OCI-LY3 (cell line): ENCODE results near the gene SCGB1A1.

Experiments
- H2AFZ ChIP-seq: fragments of 200-600, 300-600 bp; shearing (Covaris generic); 2 replicates; pipeline ENCODE4 v1.6.0; 2014; ENCODE audit warnings: antibody characterized with exemption, low read depth, low read length
- H3K27ac ChIP-seq: fragments of 200-600, 300-600 bp; sonication (generic); 2 replicates; pipeline ENCODE4 v1.5.1; 2014; ENCODE audit warnings: mild to moderate bottlenecking, low read length, moderate library complexity, mixed read lengths
- H3K27me3 ChIP-seq: fragments of 200-600, 300-600 bp; sonication (generic); 2 replicates; pipeline ENCODE4 v1.6.1; 2014; ENCODE audit warnings: low read depth, low read length, mixed read lengths
- H3K36me3 ChIP-seq: fragments of 200-600, 300-600 bp; sonication (generic); replicated peaks from 2 replicates; pipeline ENCODE3; 2014; ENCODE audit warnings: low read depth, low read length, mixed read lengths
- H3K4me1 ChIP-seq: fragments of 300-600, 200-600 bp; sonication (generic); 2 replicates; pipeline ENCODE4 v1.6.1; 2014; ENCODE audit warnings: low read length, mixed read lengths
- H3K4me2 ChIP-seq: fragments of 200-600, 300-600 bp; sonication (generic); 2 replicates; pipeline ENCODE4 v1.6.1; 2014; ENCODE audit warnings: low read length, mixed read lengths
- H3K4me3 ChIP-seq: fragments of 300-600, 200-600 bp; sonication (generic); 2 replicates; pipeline ENCODE4 v1.5.1; 2014; ENCODE audit warnings: antibody characterized with exemption, mild to moderate bottlenecking, low read length, moderate library complexity
- H3K79me2 ChIP-seq: fragments of 300-600, 200-600 bp; shearing (Covaris generic); 2 replicates; pipeline ENCODE4 v1.6.1; 2014; ENCODE audit warnings: mild to moderate bottlenecking, low read length, mixed read lengths
- H3K9ac ChIP-seq: fragments of 300-600, 200-600 bp; shearing (Covaris generic); 2 replicates; pipeline ENCODE4 v1.6.0; 2014; ENCODE audit warnings: mild to moderate bottlenecking, low read length, moderate library complexity
- H3K9me3 ChIP-seq: fragments of 200-600, 300-600 bp; shearing (Covaris generic); 2 replicates; pipeline ENCODE4 v1.6.1; 2014; ENCODE audit warnings: low read length, mixed read lengths; ENCODE audit not compliant: insufficient read depth
- H4K20me1 ChIP-seq: fragments of 200-600, 300-600 bp; sonication (generic); 2 replicates; pipeline ENCODE4 v1.6.1; 2016; ENCODE audit warnings: low read length, mixed read lengths; ENCODE audit not compliant: insufficient read depth
- EZH2phosphoT487 ChIP-seq: fragments of 200-600 bp; shearing (Covaris generic); IDR thresholded peaks from 2 replicates; pipeline ENCODE4 v1.6.1; 2018; ENCODE audit warnings: antibody characterized with exemption, mixed run types, low read depth
- TF ChIP-seq, protein P1 (sequence below): fragments of 200-600, 300-600 bp; sonication (generic); IDR thresholded peaks from 2 replicates; pipeline ENCODE4 v1.5.1; 2014; ENCODE audit warnings: antibody characterized with exemption, low read length, low read depth

Gene SCGB1A1

DNA sequence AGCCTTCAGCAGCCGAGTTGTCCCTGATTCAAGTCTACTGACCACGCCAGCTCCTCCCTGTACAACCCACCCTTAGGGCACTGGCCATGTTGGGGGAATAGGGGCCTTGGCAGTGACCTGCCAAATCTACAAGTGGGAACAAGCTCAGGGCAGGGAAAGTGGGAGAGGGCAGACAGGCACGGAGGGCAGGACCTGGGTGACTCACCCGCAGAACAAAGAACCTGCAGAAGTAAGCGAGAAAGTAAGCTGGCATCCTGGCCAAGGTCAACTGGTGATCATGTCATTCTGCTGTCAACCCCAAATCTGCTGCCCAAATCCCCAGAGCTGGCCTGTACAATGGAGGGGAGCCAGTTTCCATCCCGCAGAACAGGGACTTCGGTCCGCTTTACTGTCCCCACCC, 7.9 kb upstream of the SCGB1A1 start:
- H2AFZ ChIP-seq: no peak overlapping the region
- no peaks in the 10 kb centered on the region for H3K9me3 ChIP-seq
- no peaks in the 10 kb centered on the region for H3K79me2 ChIP-seq
- H4K20me1 ChIP-seq: no peaks in the 10 kb centered on the region
- no peaks in the 10 kb centered on the region for H3K36me3 ChIP-seq
- H3K4me1 ChIP-seq: peaks cover 4% of the 10 kb centered on the region
- H3K27me3 ChIP-seq: peaks cover 2% of the 10 kb centered on the region
- H3K4me2 ChIP-seq: no peak overlapping the region
- TF ChIP-seq EZH2phosphoT487: no peak
- TF ChIP-seq, protein P1, sequence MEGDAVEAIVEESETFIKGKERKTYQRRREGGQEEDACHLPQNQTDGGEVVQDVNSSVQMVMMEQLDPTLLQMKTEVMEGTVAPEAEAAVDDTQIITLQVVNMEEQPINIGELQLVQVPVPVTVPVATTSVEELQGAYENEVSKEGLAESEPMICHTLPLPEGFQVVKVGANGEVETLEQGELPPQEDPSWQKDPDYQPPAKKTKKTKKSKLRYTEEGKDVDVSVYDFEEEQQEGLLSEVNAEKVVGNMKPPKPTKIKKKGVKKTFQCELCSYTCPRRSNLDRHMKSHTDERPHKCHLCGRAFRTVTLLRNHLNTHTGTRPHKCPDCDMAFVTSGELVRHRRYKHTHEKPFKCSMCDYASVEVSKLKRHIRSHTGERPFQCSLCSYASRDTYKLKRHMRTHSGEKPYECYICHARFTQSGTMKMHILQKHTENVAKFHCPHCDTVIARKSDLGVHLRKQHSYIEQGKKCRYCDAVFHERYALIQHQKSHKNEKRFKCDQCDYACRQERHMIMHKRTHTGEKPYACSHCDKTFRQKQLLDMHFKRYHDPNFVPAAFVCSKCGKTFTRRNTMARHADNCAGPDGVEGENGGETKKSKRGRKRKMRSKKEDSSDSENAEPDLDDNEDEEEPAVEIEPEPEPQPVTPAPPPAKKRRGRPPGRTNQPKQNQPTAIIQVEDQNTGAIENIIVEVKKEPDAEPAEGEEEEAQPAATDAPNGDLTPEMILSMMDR: no peak
- no peak overlapping the region for H3K27ac ChIP-seq
- H3K4me3 ChIP-seq: no peak overlapping the region
- H3K9ac ChIP-seq: no peak overlapping the region

DNA sequence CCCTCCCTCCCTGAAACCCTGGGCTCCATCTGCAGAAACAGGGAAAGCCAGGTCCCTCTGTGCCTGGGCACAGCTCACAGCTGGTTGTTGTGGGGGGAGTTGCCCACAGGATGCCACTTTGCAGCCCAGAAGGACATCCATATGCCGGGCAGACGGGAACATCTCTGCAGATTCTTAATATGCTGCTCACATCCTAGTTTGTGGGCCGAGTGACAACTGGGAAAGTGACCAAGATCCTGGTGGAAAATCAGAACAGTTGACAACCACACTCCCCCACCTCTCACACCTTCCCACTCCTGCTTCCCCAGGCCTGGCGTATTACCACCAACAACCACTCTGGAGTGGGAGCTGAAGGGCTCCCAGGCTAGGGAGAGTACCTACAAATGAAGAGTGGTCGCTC, 7.3 kb upstream of the SCGB1A1 start:
- TF ChIP-seq, protein P1: no peak
- no peak for TF ChIP-seq EZH2phosphoT487
- H3K79me2 ChIP-seq: no peaks in the 10 kb centered on the region
- no peak overlapping the region for H3K4me3 ChIP-seq
- 0 out of 2 replicates have a peak, but pooled peaks cover 2% of the 10 kb centered on the region for H3K27me3 ChIP-seq
- H3K36me3 ChIP-seq: no peaks in the 10 kb centered on the region
- no peak overlapping the region for H3K9ac ChIP-seq
- no peak overlapping the region for H2AFZ ChIP-seq
- no peaks in the 10 kb centered on the region for H4K20me1 ChIP-seq
- H3K27ac ChIP-seq: no peak overlapping the region
- H3K4me1 ChIP-seq: peaks cover 4% of the 10 kb centered on the region
- H3K9me3 ChIP-seq: no peaks in the 10 kb centered on the region
- no peak overlapping the region for H3K4me2 ChIP-seq

DNA sequence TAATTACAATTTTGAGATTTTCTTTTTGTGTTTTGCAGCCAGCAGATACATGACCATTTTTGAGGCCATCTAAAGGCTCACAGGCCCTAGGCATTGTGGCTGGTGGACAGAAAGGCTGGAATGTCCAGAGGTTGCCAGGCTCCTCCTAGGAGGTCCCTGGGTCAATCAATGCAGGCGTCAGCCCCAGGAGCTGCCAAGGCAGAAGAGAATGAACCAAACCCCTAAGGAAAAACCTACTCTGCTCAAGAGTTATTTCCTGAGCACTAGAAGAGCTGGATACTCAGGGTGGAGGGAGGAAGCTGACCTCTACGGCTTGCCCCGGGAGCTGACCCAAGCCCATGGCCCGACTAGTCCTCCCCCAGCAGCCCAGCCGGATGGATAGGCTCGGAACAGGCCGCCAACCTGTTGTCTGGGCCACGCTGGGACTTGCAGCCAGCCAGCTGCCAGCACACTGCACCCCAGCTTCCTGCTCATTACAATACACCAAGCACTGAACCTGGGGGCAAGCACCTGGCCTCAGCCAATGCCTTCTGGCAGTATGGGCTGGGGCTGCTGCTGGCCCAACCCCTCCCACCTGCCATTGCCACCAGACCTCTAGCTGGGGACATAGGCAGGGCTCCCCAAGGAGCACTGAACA, 5.7 kb upstream of the SCGB1A1 start:
- Histone ChIP-seq H3K9me3 (no peaks in the 10 kb centered on the region), H3K36me3 (no peaks in the 10 kb centered on the region), H3K79me2 (no peaks in the 10 kb centered on the region), H3K4me3 (no peak overlapping the region), H3K27ac (no peak overlapping the region), H3K4me2 (no peak overlapping the region), H2AFZ (no peak overlapping the region), H3K4me1 (peaks cover 4% of the 10 kb centered on the region), H4K20me1 (no peaks in the 10 kb centered on the region), H3K9ac (no peak overlapping the region), H3K27me3 (0 out of 2 replicates have a peak, but pooled peaks cover 2% of the 10 kb centered on the region)
- TF ChIP-seq EZH2phosphoT487: no peak
- TF ChIP-seq, protein P1: no peak

DNA sequence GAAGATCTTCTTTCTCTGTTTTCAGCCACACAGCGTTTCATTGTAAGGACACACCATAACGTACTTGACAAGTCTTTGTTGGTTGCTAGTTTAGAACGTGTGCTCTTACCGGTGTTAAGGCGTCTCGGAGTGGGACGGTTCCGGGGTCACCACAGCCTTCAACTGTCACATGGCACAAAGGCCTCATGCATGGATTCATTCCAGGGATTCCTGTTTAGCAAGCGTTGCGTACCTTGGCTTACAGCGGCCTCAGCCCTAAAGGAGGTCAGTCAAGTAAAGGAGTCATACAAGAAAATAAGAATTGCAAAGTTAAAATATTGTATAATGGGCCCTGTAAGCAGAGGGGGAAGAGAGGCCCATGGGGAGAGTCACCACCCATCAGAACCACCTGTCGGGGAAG, 2.2 kb upstream of the SCGB1A1 start:
- no peak overlapping the region for H3K4me2 ChIP-seq

More for the DNA sequence above, 2.2 kb upstream of the SCGB1A1 start:
- no peak overlapping the region for H2AFZ ChIP-seq
- 0 out of 2 replicates have a peak, but pooled peaks cover 2% of the 10 kb centered on the region for H3K27me3 ChIP-seq
- H3K27ac ChIP-seq: no peak overlapping the region
- H3K4me3 ChIP-seq: no peak overlapping the region
- no peaks in the 10 kb centered on the region for H3K9me3 ChIP-seq
- peaks cover 4% of the 10 kb centered on the region for H3K4me1 ChIP-seq
- no peaks in the 10 kb centered on the region for H3K79me2 ChIP-seq
- TF ChIP-seq, protein P1: no peak
- TF ChIP-seq EZH2phosphoT487: no peak
- no peaks in the 10 kb centered on the region for H4K20me1 ChIP-seq
- H3K9ac ChIP-seq: no peak overlapping the region
- H3K36me3 ChIP-seq: no peaks in the 10 kb centered on the region
